Stimulated activated CD4-positive, alpha-beta T cell treated with anti-CD3 and anti-CD28 coated beads, Interleukin-12 subunit alpha, Interleukin-12 subunit beta, amount 100 ng/mL, for 4 hours (primary cell): ENCODE measurements around the gene HOXB4.

Experiments used
- DNase-seq: peaks from one replicate; pipeline ENCODE4 v3.0.0-alpha.2; 2020

HOXB4 gene

GRCh38 chr17:48556576-48557401, 21.4 kb downstream of the HOXB4 start:
- no peak for DNase-seq

- no peak for DNase-seq
Observed at GRCh38 chr17:48556229-48556575, 21.9 kb downstream of the HOXB4 start.

GRCh38 chr17:48555258-48556228, 22.6 kb downstream of the HOXB4 start:
- DNase-seq: no peak

- no peak for DNase-seq
Observed at GRCh38 chr17:48554412-48555257, 23.5 kb downstream of the HOXB4 start.

GRCh38 chr17:48553826-48554225, 24.3 kb downstream of the HOXB4 start:
- no peak for DNase-seq

- DNase-seq: no peak
Observed at GRCh38 chr17:48553190-48553547, 25.0 kb downstream of the HOXB4 start.

- DNase-seq: no peak
Observed at GRCh38 chr17:48552466-48553189, 25.5 kb downstream of the HOXB4 start.

GRCh38 chr17:48551596-48552465, 26.3 kb downstream of the HOXB4 start:
- DNase-seq: no peak

- DNase-seq: no peak
Observed at GRCh38 chr17:48551214-48551555, 27.0 kb downstream of the HOXB4 start.

- no peak for DNase-seq
Observed at GRCh38 chr17:48550502-48551213, 27.5 kb downstream of the HOXB4 start.

- DNase-seq: no peak
Observed at GRCh38 chr17:48549914-48550501, 28.1 kb downstream of the HOXB4 start.

GRCh38 chr17:48549281-48549630, 28.9 kb downstream of the HOXB4 start:
- DNase-seq: no peak

- no peak for DNase-seq
Observed at GRCh38 chr17:48548523-48549280, 29.4 kb downstream of the HOXB4 start.

- DNase-seq: no peak
Observed at GRCh38 chr17:48547808-48548522, 30.2 kb downstream of the HOXB4 start.

GRCh38 chr17:48546924-48547807, 31.0 kb downstream of the HOXB4 start:
- no peak for DNase-seq

GRCh38 chr17:48546137-48546923, 31.8 kb downstream of the HOXB4 start:
- DNase-seq: no peak

GRCh38 chr17:48545539-48545938, 32.6 kb downstream of the HOXB4 start:
- no peak for DNase-seq
